Measurements from ENCODE around the gene F5. TPM values are rescaled to one million over a fixed set of nuclear protein-coding genes. Genes with fewer than 3 reads are reported as not detected.

F5 gene
- total and polyA plus RNA-seq, 2 of the 13 experiments (the other 11 are each of a cell fraction or from before 2014, with no cell fraction given) = 38.3 to 64.0 TPM

- TF ChIP-seq THAP9 (CRISPR knock-in tag; IDR thresholded peaks at IDR 0.05; ENCODE audit: borderline replicate concordance) = no peak
- no peak for TF ChIP-seq SMAD9 (CRISPR knock-in tag; IDR thresholded peaks at IDR 0.05)
- peak; percentile 40; the same call in 1 of the 2 replicates for TF ChIP-seq CEBPG (CRISPR knock-in tag; IDR thresholded peaks at IDR 0.05)
- no peak for TF ChIP-seq KLF9 (CRISPR knock-in tag; IDR thresholded peaks at IDR 0.05; ENCODE audit: low read depth)
- TF ChIP-seq ZMYM4 (CRISPR knock-in tag; IDR thresholded peaks at IDR 0.05) = peak; percentile 76
- TF ChIP-seq ZNF280D (CRISPR knock-in tag; IDR thresholded peaks at IDR 0.05) = 0 out of 2 replicates have a peak, but pooled peaks have one; percentile 74
- TF ChIP-seq IRF1 (CRISPR knock-in tag; IDR thresholded peaks at IDR 0.05; ENCODE audit: low read depth) = no peak
- TF ChIP-seq, protein P1, sequence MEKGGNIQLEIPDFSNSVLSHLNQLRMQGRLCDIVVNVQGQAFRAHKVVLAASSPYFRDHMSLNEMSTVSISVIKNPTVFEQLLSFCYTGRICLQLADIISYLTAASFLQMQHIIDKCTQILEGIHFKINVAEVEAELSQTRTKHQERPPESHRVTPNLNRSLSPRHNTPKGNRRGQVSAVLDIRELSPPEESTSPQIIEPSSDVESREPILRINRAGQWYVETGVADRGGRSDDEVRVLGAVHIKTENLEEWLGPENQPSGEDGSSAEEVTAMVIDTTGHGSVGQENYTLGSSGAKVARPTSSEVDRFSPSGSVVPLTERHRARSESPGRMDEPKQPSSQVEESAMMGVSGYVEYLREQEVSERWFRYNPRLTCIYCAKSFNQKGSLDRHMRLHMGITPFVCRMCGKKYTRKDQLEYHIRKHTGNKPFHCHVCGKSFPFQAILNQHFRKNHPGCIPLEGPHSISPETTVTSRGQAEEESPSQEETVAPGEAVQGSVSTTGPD (CRISPR knock-in tag; IDR thresholded peaks at IDR 0.05) = no peak
- TF ChIP-seq RBAK (CRISPR knock-in tag; IDR thresholded peaks at IDR 0.05) = no peak
- TF ChIP-seq ZNF503 (CRISPR knock-in tag; IDR thresholded peaks at IDR 0.05) = 0 out of 2 replicates have a peak, but pooled peaks have one; percentile 26
- TF ChIP-seq LCORL (IDR thresholded peaks at IDR 0.05) = no peak
- TF ChIP-seq LCORL (CRISPR knock-in tag; IDR thresholded peaks at IDR 0.05) = peak; percentile 57
- no peak for TF ChIP-seq THAP8 (CRISPR knock-in tag; IDR thresholded peaks at IDR 0.05; ENCODE audit: borderline replicate concordance)
- 0 out of 2 replicates have a peak, but pooled peaks have one; percentile 17 for TF ChIP-seq FOSL2 (CRISPR knock-in tag; IDR thresholded peaks at IDR 0.05)
- TF ChIP-seq CSRNP1 (CRISPR knock-in tag; IDR thresholded peaks at IDR 0.05) = no peak
- TF ChIP-seq ZKSCAN8 (CRISPR knock-in tag; IDR thresholded peaks at IDR 0.05; ENCODE audit: borderline replicate concordance) = 0 out of 2 replicates have a peak, but pooled peaks have one; percentile 29
Measured at GRCh38 chr1:169576241-169576934, 9.9 kb downstream of the F5 start (continued).

Measured in HepG2 (cell line).